HAP-1 (cell line): ENCODE data around the gene CFAP47.

Experiments used
- DNase-seq, 2 experiments: peaks; one replicate each; pipeline ENCODE4 v3.0.0-alpha.2; 2016 to 2020; ENCODE audit warnings: low spot score in 2 of 2
- H3K27me3 ChIP-seq: fragments of 250-450 bp; sonication (Bioruptor Pico); 2 replicates; pipeline ENCODE4 v1.5.1; 2020; ENCODE audit warnings: low read depth, mild to moderate bottlenecking, moderate library complexity
- H3K36me3 ChIP-seq: fragments of 250-450 bp; sonication (Bioruptor Pico); replicated peaks from 2 replicates; pipeline ENCODE4 v1.5.1; 2020; ENCODE audit warnings: mild to moderate bottlenecking
- H3K4me1 ChIP-seq: fragments of 250-450 bp; sonication (Bioruptor Pico); 2 replicates; pipeline ENCODE4 v1.5.1; 2020; ENCODE audit warnings: mild to moderate bottlenecking
- H3K4me3 ChIP-seq: fragments of 250-450 bp; sonication (Bioruptor Pico); 2 replicates; pipeline ENCODE4 v1.5.1; 2020; ENCODE audit warnings: mild to moderate bottlenecking, moderate library complexity
- H3K9me3 ChIP-seq: fragments of 250-450 bp; sonication (Bioruptor Pico); 2 replicates; pipeline ENCODE4 v1.5.1; 2020; ENCODE audit warnings: mild to moderate bottlenecking, moderate library complexity
- in situ Hi-C: fragments of 300-500 bp; cut with MboI; formaldehyde crosslinking; loops from 3 replicates; pipeline ENCODE4 v1.14.3; 2020; ENCODE audit warnings: low sequenced_read_pairs, inconsistent platforms, mixed read lengths

Gene CFAP47

GRCh38 chrX:36336751-36337150, 417.2 kb downstream of the CFAP47 start:
- Histone ChIP-seq H3K36me3 (no peaks in the 10 kb centered on the region), H3K4me3 (no peak overlapping the region), H3K27me3 (no peaks in the 10 kb centered on the region), H3K9me3 (no peaks in the 10 kb centered on the region), H3K4me1 (no peaks in the 10 kb centered on the region)
- in situ Hi-C loops = no loop called here
- DNase-seq = no peak

GRCh38 chrX:36344301-36344700, 424.8 kb downstream of the CFAP47 start:
- H3K4me1 ChIP-seq = no peaks in the 10 kb centered on the region
- H3K9me3 ChIP-seq = no peaks in the 10 kb centered on the region
- H3K4me3 ChIP-seq = no peak overlapping the region
- no peaks in the 10 kb centered on the region for H3K27me3 ChIP-seq
- in situ Hi-C loops = no loop called here
- DNase-seq = no peak
- H3K36me3 ChIP-seq = no peaks in the 10 kb centered on the region

GRCh38 chrX:36348509-36348908, 429.0 kb downstream of the CFAP47 start:
- DNase-seq = no peak
- in situ Hi-C loops = no loop called here
- H3K36me3 ChIP-seq = no peaks in the 10 kb centered on the region

GRCh38 chrX:36357855-36358254, 438.3 kb downstream of the CFAP47 start:
- Histone ChIP-seq H3K27me3 (no peaks in the 10 kb centered on the region), H3K9me3 (no peaks in the 10 kb centered on the region), H3K36me3 (no peaks in the 10 kb centered on the region), H3K4me3 (no peak overlapping the region), H3K4me1 (no peaks in the 10 kb centered on the region)
- in situ Hi-C loops = no loop called here
- DNase-seq = no peak

More at GRCh38 chrX:36348509-36348908, 429.0 kb downstream of the CFAP47 start:
- Histone ChIP-seq H3K4me1 (no peaks in the 10 kb centered on the region), H3K27me3 (no peaks in the 10 kb centered on the region), H3K4me3 (no peak overlapping the region), H3K9me3 (no peaks in the 10 kb centered on the region)

GRCh38 chrX:36364262-36364661, 444.7 kb downstream of the CFAP47 start:
- no peaks in the 10 kb centered on the region for H3K36me3 ChIP-seq

GRCh38 chrX:36383495-36383894, 464.0 kb downstream of the CFAP47 start:
- in situ Hi-C loops = no loop called here
- Histone ChIP-seq H3K27me3 (no peaks in the 10 kb centered on the region), H3K9me3 (no peaks in the 10 kb centered on the region), H3K4me3 (no peak overlapping the region), H3K4me1 (no peaks in the 10 kb centered on the region), H3K36me3 (no peaks in the 10 kb centered on the region)
- DNase-seq = no peak

More at GRCh38 chrX:36364262-36364661, 444.7 kb downstream of the CFAP47 start:
- in situ Hi-C loops = no loop called here
- Histone ChIP-seq H3K4me3 (no peak overlapping the region), H3K4me1 (no peaks in the 10 kb centered on the region), H3K9me3 (no peaks in the 10 kb centered on the region), H3K27me3 (no peaks in the 10 kb centered on the region)
- DNase-seq = no peak

- in situ Hi-C loops = no loop called here
- H3K36me3 ChIP-seq = no peaks in the 10 kb centered on the region
- H3K4me1 ChIP-seq = no peaks in the 10 kb centered on the region
- H3K27me3 ChIP-seq = no peaks in the 10 kb centered on the region
- H3K9me3 ChIP-seq = no peaks in the 10 kb centered on the region
- no peak overlapping the region for H3K4me3 ChIP-seq
- no peak for DNase-seq
Observed at GRCh38 chrX:36388901-36389300, 469.4 kb downstream of the CFAP47 start.

- no peaks in the 10 kb centered on the region for H3K27me3 ChIP-seq
- H3K9me3 ChIP-seq = no peaks in the 10 kb centered on the region
- no peak overlapping the region for H3K4me3 ChIP-seq
- no peaks in the 10 kb centered on the region for H3K36me3 ChIP-seq
- in situ Hi-C loops = no loop called here
- H3K4me1 ChIP-seq = no peaks in the 10 kb centered on the region
- no peak for DNase-seq
Observed at GRCh38 chrX:36401774-36402173, 482.2 kb downstream of the CFAP47 start.

GRCh38 chrX:36407836-36408235, 488.3 kb downstream of the CFAP47 start:
- Histone ChIP-seq H3K9me3 (no peaks in the 10 kb centered on the region), H3K27me3 (no peaks in the 10 kb centered on the region), H3K36me3 (no peaks in the 10 kb centered on the region), H3K4me3 (no peak overlapping the region), H3K4me1 (no peaks in the 10 kb centered on the region)
- in situ Hi-C loops = no loop called here
- DNase-seq = no peak

- in situ Hi-C loops = no loop called here
- no peak for DNase-seq
- Histone ChIP-seq H3K4me3 (no peak overlapping the region), H3K27me3 (no peaks in the 10 kb centered on the region), H3K36me3 (no peaks in the 10 kb centered on the region), H3K9me3 (no peaks in the 10 kb centered on the region), H3K4me1 (no peaks in the 10 kb centered on the region)
Observed at GRCh38 chrX:36414056-36414455, 494.5 kb downstream of the CFAP47 start.

GRCh38 chrX:36422368-36422767, 502.8 kb downstream of the CFAP47 start:
- DNase-seq = no peak
- no peaks in the 10 kb centered on the region for H3K27me3 ChIP-seq
- no peaks in the 10 kb centered on the region for H3K4me1 ChIP-seq
- H3K36me3 ChIP-seq = no peaks in the 10 kb centered on the region
- H3K9me3 ChIP-seq = no peaks in the 10 kb centered on the region
- in situ Hi-C loops = no loop called here
- H3K4me3 ChIP-seq = no peak overlapping the region

- in situ Hi-C loops = no loop called here
- DNase-seq = no peak
Observed at GRCh38 chrX:36431819-36432218, 512.3 kb downstream of the CFAP47 start.

GRCh38 chrX:36434522-36434921, 515.0 kb downstream of the CFAP47 start:
- in situ Hi-C loops = no loop called here
- no peak for DNase-seq
- no peaks in the 10 kb centered on the region for H3K27me3 ChIP-seq
- no peak overlapping the region for H3K4me3 ChIP-seq
- no peaks in the 10 kb centered on the region for H3K36me3 ChIP-seq
- H3K9me3 ChIP-seq = no peaks in the 10 kb centered on the region; the same call in 1 of the 2 replicates
- H3K4me1 ChIP-seq = no peaks in the 10 kb centered on the region

More at GRCh38 chrX:36431819-36432218, 512.3 kb downstream of the CFAP47 start:
- Histone ChIP-seq H3K4me3 (no peak overlapping the region), H3K36me3 (no peaks in the 10 kb centered on the region), H3K9me3 (no peaks in the 10 kb centered on the region), H3K27me3 (no peaks in the 10 kb centered on the region), H3K4me1 (no peaks in the 10 kb centered on the region)
